ENCODE results near the gene SYT6. TPM values are rescaled to one million over a fixed set of nuclear protein-coding genes. Genes with fewer than 3 reads are reported as not detected.

The SYT6 gene
- polyA plus RNA-seq, 3 donors: 0.01 TPM; not detected in 2

DNA sequence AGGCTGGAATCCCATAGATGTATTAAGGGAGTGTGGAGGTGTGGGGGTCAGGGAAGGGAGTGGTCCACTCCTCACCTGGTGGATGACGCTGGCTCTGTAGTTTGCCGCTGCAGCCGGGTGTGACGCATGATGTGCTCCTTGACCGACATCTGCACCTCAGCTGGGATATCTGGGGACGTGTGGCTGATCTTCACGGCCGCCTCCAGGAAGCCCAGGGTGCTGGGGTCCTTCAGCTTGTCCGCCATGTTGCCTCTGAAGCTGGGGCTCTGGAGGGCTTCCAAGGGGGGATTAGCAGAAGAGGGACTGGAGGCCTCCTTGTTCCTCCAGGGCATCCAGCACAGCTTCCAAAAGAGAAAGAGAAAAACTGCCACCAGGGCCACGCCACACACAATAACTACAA, 14.1 kb downstream of the SYT6 start:
- Histone ChIP-seq H3K9ac (ENCODE audit: insufficient read depth, low read length, poor library complexity, severe bottlenecking) (no peak overlapping the region), H3K27ac (ENCODE audit: low read depth in 1 of 2, low read length in 2 of 2) (no peak overlapping the region), H3K79me2 (ENCODE audit: insufficient read depth, low read length) (no peaks in the 10 kb centered on the region), H3K9me3 (replicated peaks in 1 of 2; ENCODE audit: control insufficient read depth in 1 of 2, insufficient read depth in 1 of 2, low read length in 2 of 2) (no peaks in the 10 kb centered on the region), H2AFZ (ENCODE audit: insufficient read depth, low read depth, low read length, poor library complexity, severe bottlenecking) (no peak overlapping the region), H3K36me3 (replicated peaks in 1 of 2; ENCODE audit: control insufficient read depth in 1 of 2, insufficient read depth in 2 of 2, low read length in 2 of 2) (no peaks in the 10 kb centered on the region), H4K20me1 (ENCODE audit: insufficient read depth, low read length) (no peaks in the 10 kb centered on the region), H3K4me2 (replicated peaks; ENCODE audit: extremely low read depth, low read length, poor library complexity, severe bottlenecking) (no peak overlapping the region), H3K4me3 (replicated peaks in 1 of 3; ENCODE audit: low read depth in 2 of 3, low read length in 3 of 3) (no peak overlapping the region), H3K4me1 (ENCODE audit: control insufficient read depth in 1 of 2, insufficient read depth in 2 of 2, low read length in 2 of 2) (peaks cover 0 to 13% of the 10 kb centered on the region in 2 donors), H3K27me3 (ENCODE audit: control insufficient read depth in 2 of 2, insufficient read depth in 2 of 2, low read length in 2 of 2) (no peaks in the 10 kb centered on the region)
- TF ChIP-seq, protein P1, sequence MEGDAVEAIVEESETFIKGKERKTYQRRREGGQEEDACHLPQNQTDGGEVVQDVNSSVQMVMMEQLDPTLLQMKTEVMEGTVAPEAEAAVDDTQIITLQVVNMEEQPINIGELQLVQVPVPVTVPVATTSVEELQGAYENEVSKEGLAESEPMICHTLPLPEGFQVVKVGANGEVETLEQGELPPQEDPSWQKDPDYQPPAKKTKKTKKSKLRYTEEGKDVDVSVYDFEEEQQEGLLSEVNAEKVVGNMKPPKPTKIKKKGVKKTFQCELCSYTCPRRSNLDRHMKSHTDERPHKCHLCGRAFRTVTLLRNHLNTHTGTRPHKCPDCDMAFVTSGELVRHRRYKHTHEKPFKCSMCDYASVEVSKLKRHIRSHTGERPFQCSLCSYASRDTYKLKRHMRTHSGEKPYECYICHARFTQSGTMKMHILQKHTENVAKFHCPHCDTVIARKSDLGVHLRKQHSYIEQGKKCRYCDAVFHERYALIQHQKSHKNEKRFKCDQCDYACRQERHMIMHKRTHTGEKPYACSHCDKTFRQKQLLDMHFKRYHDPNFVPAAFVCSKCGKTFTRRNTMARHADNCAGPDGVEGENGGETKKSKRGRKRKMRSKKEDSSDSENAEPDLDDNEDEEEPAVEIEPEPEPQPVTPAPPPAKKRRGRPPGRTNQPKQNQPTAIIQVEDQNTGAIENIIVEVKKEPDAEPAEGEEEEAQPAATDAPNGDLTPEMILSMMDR (IDR thresholded peaks at IDR 0.05): no peak
- H3K4me3 Mint-ChIP-seq: no peak overlapping the region
- WGBS (ENCODE audit: insufficient coverage): 97% methylated on average over 8 of the region's 10 CpGs
- peaks cover 0 to 3% (median 0%) of the 10 kb centered on the region in 7 donors for H3K9me3 Mint-ChIP-seq
- peaks cover 13% of the 10 kb centered on the region for H3K4me1 Mint-ChIP-seq
- intact Hi-C loops (cut with micrococcal nuclease): no loop called here
- no peak overlapping the region for H3K27ac Mint-ChIP-seq
- DNase-seq: no peak
- peaks cover 1 to 5% (median 1%) of the 10 kb centered on the region in 3 donors for H3K27me3 Mint-ChIP-seq (ENCODE audit: low read depth in 3 of 3)
- no peaks in the 10 kb centered on the region for H3K36me3 Mint-ChIP-seq

DNA sequence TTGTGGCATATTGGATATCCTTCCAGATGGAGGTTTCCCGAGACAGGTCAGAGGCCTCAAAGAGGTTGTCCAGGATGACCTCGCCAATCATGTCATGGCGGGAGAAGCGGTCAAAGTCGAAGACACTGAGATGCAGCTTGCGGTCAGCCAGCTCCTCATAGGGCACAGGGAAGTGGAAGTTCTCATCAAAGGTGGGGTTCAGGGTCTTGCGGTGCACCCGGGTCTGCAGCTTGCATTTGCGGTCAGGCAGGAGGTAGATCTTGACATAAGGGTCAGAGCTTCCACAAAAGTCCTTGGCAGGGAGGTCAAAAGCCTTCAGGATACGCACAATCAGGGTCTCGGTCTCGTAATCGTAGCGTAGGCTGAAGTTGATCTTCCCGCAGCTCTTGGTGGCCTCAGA, 16.2 kb downstream of the SYT6 start:
- Mint-ChIP-seq H3K27me3 (ENCODE audit: low read depth in 3 of 3) (peaks cover 1 to 5% (median 1%) of the 10 kb centered on the region in 3 donors), H3K27ac (no peak overlapping the region), H3K36me3 (peaks cover 0 to 2% of the 10 kb centered on the region in 2 donors), H3K4me1 (peaks cover 8% of the 10 kb centered on the region), H3K9me3 (peaks cover 0 to 3% (median 0%) of the 10 kb centered on the region in 7 donors), H3K4me3 (no peak overlapping the region)
- 95% methylated on average over 13 of the region's 15 CpGs for WGBS (ENCODE audit: insufficient coverage)
- no peak overlapping the region for H3K4me3 ChIP-seq (replicated peaks in 1 of 3; ENCODE audit: low read depth in 2 of 3, low read length in 3 of 3)
- H3K9ac ChIP-seq (ENCODE audit: insufficient read depth, low read length, poor library complexity, severe bottlenecking): no peak overlapping the region
- H3K4me2 ChIP-seq (replicated peaks; ENCODE audit: extremely low read depth, low read length, poor library complexity, severe bottlenecking): no peak overlapping the region
- peaks cover 3 to 7% of the 10 kb centered on the region in 2 donors for H3K4me1 ChIP-seq (ENCODE audit: control insufficient read depth in 1 of 2, insufficient read depth in 2 of 2, low read length in 2 of 2)
- no peaks in the 10 kb centered on the region for H3K79me2 ChIP-seq (ENCODE audit: insufficient read depth, low read length)
- no peaks in the 10 kb centered on the region for H3K9me3 ChIP-seq (replicated peaks in 1 of 2; ENCODE audit: control insufficient read depth in 1 of 2, insufficient read depth in 1 of 2, low read length in 2 of 2)
- DNase-seq: no peak
- TF ChIP-seq, protein P1 (IDR thresholded peaks at IDR 0.05): no peak
- no peaks in the 10 kb centered on the region for H3K27me3 ChIP-seq (ENCODE audit: control insufficient read depth in 2 of 2, insufficient read depth in 2 of 2, low read length in 2 of 2)
- H3K36me3 ChIP-seq (replicated peaks in 1 of 2; ENCODE audit: control insufficient read depth in 1 of 2, insufficient read depth in 2 of 2, low read length in 2 of 2): no peaks in the 10 kb centered on the region
- no peak overlapping the region for H3K27ac ChIP-seq (ENCODE audit: low read depth in 1 of 2, low read length in 2 of 2)
- intact Hi-C loops (cut with micrococcal nuclease): no loop called here
- H4K20me1 ChIP-seq (ENCODE audit: insufficient read depth, low read length): no peaks in the 10 kb centered on the region
- no peak overlapping the region for H2AFZ ChIP-seq (ENCODE audit: insufficient read depth, low read depth, low read length, poor library complexity, severe bottlenecking)

Measured in CD14-positive monocyte (primary cell).